Stimulated activated CD4-positive, alpha-beta T cell treated with anti-CD3 and anti-CD28 coated beads, Interleukin-15, amount 100 ng/mL, for 24 hours (primary cell): ENCODE results near the gene TYK2.
"Not testable (repeated sequence)": the region's sequence is repeated elsewhere in the genome, so short reads cannot be mapped to it uniquely, and the experiment has no call there.

Experiments
- DNase-seq: peaks from one replicate; pipeline ENCODE4 v3.0.0-alpha.2; 2020

The TYK2 gene

DNA sequence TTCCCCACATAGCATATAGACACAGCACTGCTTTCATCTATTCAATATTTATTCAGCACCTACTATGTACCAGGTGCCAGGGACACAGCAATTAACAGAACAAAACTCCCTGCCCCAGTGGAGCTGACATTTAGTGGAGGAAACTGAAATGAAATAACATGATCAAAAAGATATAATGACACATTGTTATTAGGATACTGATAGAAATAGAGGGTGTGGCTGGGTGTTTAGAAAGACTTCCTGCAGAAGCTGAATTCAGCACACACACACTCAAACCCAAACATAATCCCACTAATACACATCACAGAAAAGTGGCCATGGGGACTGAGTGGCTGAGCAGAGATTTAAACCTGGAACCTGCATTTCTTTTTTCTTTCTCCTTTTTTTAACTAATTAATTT lies 26.7 kb upstream of the TYK2 start:
- DNase-seq, result no peak

DNA sequence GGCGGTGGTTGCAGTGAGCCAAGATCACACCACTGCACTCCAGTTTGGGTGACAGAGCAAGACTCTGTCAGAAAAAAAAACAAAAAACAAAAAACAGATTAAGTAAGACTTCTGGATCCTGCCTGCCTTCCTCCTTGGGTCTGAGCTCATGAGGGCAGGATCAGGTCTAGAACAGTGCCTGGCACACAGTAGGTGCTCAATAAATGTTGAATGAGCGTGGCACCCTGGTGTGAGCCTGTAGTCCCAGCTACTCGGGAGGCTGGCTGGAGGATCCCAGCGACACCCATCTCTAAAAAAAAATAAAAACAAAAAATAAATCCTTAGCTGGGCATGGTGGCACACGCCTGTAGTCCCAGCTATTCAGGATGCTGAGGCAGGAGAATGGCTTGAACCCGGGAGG lies 25.8 kb upstream of the TYK2 start:
- DNase-seq, result no peak

DNA sequence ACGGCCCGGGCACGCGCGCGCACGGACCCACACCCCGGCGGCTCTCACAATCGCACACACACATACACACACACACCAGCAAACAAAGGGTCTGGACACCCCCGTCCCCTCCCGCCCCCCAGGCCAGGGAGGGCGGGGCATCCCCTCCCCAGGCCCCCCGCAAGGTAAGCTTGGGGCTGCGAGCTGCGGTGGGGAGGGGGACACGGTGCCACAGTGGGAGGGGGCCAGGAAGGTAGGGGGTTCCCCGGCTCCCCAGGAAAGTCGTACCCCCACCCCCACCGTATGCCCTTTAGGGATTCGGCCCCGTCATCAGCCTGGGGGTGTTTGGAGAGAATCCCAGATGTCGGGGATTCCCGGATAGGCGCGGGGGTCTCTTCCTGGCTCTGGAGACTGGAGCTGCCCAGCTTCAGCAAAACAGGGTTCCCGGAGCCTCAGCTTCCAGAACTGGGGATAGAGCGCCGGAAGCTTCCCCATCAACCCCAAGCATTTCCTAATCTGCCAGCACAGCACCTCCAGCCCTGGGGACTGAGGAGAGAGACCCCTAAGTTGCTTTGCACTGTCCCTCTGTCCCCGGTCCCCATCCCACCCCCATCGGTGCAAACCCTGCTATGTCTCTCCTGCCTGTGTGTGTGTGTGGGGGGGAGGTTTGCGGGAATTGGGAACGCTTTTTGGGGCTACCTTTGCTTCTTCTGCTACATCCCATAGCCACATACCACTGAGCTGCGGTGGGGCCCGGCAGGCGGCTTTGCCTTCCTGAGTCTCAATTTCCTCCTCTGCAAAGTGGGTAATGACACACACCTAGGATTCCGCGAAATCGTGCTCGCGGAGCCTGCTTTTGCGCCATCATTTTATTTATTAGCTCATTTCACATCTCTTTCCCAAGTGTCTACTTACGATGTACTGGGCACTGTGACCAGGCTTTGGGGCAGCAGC lies 24.8 kb upstream of the TYK2 start:
- peak; percentile 75 for DNase-seq

DNA sequence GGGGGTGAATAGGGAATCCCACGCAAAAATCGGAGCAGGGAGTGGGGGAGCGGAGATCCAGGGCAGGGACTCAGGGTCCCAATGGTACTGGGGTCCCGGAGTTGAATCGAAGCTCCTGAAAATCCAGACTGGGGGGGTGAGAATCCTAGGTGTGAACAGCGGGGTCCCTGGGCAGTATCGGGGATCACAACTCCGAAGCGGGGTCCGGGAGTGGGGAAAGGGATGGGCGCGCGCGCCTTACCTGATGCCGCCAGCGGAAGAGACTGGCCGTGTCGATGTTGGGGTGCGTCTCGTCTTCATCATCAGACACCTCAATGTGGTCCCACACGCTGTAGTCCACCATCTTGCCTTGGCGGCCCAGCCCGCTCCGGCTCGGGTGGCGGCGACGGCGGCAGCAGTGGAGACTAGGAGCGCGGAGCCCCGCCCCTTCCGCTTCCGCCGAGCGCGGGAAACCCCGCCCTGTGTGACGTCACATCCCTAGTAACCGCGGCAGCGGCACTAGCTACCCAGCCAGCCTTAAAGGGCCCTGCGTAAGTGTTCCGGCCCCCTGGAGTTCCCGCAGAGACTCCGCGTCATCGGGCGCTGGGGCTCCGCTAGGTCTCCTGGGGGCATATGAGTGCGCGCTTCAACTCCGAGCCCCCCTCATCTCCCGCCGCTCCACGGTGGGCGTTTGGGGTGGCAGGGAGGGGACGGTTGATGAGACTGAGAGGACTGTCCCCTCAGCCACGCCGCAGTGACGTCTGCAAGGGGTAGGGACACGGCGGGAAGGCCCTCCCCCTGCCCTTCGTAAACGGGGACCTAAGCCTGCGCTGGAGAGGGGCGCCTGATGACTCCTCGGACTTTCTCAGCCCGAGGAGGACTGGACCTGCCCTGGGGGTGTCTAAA lies 23.0 kb upstream of the TYK2 start, which contains the start of gene CDC37:
Gene CDC37, minus strand, starts transcription at position 406 of the 885 bp plus-strand sequence. Its CDS starts 63 bp downstream, at position 343.
- peak; percentile 98 for DNase-seq

DNA sequence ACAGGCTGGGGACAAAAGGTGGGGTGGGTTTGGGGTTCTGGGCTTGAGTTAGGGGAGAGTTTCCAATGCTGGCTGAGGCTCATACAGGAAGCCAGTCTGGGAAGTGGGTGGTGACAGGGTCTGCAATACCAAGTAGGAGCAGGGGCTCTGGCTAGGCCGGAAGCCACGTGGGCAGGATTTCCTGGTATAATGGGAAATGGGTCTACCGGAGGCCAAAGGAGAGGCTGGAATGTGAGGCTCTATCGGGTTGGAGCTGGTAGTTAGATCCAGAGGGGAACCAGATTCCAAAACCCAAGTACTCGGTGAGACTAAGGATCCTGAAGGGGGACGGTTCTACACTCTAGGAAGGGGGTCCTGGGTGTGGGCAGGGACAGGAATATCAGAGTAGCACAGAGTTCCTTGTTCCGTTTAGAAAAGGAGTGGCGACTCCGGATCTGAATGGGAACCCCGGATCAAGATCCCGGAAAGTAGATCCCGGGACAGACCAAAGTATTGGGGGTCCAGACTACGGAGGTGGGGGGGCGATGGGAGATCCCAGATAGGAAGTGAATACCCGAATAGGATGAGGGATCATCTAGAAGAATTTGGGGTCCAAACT lies 22.2 kb upstream of the TYK2 start:
- DNase-seq, result peak; percentile 54

DNA sequence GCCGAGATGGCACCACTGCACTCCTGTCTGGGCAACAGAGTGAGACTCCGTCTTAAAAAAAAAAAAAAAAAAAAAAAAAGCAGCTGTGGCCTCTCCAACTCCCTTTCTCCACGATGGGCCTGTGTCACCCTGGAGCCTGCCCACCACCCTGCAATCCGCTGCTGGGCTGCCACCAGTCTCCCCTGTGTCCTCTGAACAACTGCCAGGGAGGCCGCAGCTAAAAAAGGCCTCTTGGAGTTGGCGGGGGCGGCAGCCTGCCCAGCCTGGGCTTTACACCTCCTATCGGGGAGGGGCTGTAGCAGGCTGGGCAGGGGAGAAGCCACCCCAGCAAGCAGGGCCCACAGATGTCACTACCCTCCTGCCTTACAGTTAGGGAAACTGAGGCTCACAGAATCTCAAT lies 19.5 kb upstream of the TYK2 start:
- no peak for DNase-seq

DNA sequence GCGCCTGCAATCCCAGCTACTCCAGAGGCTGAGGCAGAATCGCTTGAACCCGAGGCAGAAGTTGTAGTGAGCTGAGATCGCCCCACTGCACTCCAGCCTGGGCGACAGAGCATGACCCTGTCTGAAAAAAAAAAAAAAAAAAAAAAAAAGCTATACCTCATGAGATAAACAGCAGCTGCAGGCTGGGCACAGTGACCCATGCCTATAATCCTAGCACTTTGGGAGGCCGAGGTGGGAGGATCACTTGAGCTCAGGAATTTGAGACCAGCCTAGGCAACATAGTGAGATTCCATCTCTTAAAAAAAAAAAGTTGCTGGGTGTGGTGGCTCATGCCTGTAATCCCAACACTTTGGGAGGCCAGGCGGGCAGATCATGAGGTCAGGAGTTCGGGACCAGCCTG lies 19.0 kb upstream of the TYK2 start:
- DNase-seq, result not testable (repeated sequence)

DNA sequence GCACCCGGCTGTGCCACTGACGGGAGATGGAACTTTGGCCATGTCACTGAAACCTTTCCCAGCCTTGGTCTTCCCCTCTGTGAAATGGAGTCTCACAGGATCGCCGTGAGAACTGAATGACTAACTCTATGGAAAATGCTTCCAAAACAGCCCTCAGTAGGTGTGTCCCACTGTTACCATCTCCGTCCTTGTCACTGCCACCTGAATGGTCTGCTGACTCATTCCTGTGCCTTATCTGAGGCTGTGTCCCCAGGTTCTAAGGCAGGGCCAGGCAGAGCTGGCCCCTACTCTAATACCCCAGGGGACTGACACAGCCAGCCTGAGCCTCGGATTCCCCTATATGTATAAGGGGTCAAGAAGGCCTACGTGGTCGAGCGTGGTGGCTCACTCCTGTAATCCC lies 18.4 kb upstream of the TYK2 start:
- DNase-seq, result no peak

DNA sequence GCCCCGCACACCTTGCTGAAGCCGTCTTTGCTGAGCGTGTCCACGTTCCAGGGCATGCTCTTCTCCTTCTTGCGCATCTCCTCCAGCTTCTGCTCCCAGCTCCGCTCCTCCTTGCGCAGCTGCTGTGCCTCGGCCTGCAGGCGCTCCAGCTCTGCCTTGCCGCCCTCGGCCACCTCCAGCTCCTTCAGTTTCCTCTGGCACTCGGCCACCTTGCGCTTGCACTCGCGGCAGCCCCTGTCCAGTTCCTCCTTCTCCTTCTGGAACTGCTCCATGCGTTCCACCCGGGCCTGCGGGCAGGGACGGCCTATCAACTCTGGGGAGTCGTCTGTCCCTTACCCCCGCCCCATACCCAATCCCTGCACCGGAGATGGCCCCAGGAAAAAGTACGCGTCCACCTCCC lies 15.5 kb upstream of the TYK2 start:
- DNase-seq, result no peak

DNA sequence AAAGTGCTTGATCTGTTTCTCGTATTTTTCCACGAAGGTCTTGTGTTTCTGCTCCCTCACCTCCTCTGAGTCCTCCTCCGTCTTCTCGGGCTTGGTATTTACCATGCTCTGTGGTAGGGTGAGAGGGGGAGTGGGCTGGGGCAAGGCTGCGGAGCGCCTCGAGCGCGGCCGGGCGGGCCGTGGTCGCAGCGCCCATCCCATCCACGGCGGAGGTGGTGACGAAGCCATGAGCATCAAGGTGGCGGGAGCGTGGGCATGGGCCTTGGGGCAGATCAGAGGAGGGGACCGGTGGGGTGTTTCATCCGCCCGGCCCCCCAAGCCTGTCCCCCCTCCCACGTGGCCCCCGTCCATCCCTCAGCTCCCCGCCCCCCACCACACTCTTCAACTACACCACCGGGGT lies 15.1 kb upstream of the TYK2 start:
- no peak for DNase-seq

DNA sequence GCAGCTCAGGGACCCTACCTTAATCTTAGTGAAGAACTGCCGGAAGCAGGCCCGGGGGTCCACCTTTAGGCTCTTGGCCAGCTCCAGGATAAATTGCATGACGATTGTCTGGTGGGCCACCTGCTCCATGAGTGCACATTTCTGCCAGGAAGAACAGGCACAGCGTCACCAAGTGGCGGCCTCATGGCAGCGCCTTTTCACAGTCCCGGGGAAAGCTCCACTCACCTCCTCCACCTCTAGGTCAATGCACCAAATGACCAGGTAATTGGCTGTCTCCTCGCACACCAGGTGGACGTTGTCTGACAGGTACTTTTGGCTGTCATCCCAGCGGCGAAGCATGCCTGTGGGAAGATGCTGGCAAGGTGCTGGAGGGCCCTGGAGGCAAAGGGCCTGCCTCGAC lies 14.6 kb upstream of the TYK2 start:
- no peak for DNase-seq

DNA sequence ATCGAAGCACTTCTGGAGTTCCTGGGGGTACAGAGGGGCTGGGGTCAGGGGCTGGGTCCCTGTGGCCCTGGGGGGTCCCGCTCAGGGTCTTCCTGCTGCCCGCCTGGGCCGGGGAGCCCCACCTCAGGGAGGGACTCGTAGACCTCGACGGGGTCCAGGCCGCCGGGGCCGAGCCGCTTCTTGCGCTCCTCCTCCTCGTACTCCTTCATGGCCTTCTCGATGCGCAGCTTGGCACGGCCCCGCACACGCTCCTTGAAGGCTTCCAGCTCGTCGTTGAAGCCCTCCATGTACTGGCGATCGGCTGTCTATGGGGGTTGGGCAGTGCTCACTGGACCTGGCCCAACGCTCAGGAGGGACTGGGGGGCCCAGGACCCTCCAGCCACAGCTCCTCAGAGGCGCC lies 12.8 kb upstream of the TYK2 start:
- DNase-seq, result no peak

DNA sequence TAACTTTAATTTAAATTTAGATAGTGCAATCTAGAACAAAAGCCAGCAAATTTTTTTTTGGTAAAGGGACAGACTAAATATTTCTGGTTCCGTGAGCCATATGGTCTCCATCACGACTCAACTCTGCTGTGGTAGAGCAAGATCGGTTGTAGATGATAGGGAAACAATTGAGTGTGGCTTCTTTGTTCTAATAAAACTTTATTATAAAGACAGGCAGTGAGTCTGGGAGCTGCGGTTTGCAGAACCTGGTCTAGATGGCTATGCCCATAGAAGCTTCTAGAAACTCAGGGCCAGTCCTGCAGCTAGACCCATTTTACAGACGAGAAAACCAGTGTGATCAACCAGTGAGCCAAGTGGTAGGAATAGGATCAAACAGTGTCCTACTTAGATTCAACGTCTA lies 11.7 kb upstream of the TYK2 start:
- DNase-seq, result no peak

DNA sequence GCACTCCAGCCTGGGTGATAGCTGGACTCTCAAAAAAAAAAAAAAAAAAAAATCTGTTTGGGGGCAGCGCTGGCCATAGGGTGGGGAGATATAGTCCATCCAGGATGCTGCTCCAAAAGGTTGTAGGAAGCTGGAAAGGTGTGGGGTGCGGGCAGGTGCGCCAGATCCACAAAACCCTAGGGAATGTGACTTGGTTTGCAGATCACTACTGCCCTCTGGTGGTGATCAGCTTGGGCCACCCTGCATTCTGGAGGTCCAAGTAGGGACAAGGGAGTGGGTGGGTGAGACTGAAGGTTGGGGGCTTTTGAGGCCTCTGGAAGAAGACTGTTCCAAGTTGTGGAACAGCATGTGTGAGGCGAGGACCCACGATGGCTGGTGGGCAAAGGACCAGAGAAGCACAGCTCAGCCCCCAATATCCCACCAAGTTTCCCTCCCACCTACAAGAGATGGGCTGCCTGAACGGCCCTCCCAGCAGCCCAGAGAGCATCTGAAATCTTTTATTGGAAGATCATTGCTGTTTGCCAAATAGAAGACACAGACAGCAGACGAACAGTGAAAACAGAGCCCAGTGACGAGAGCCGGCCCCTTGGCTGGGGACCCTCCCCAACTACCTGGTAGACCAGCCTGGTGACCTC lies 10.4 kb upstream of the TYK2 start:
- peak; percentile 78 for DNase-seq

DNA sequence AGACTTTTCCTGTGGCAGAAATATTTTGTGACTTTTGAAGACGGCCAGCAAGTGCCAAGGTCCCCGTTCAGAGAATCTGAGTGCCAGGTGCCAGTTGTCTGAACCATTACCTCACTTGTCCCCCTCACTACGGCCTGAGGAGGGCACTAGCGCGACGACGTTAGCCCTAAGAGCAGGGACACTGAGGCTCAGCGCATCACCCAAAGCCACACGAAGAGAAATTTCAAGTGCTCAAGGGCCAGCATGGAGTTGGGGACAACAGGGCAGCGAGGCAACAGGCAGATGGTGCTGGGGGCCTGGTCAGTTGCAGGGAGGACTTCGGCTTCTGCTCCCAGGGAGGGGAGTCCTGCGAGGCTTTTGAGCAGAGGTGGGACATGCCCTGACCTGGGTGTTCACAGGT lies 9.5 kb upstream of the TYK2 start:
- peak; percentile 41 for DNase-seq

DNA sequence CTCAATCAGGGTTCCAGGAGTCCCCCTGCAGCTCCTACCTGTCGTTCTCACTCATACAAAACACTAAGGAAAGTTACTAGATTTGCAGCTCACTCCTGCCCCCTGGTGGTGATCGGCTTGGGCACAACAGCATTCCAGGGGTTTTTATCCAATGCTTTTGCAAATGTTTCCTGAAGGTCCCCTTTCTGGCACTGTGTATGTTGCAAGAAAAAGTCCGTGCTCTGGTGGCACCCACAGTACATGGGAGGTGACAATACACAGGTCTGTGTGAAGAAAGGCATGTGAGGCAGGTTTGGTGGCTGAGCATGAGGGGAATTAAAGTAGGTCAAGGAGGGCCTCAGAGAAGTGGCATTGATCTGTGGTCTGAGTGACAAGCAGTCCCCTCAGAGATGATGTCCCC lies 8.6 kb upstream of the TYK2 start:
- peak; percentile 88 for DNase-seq

DNA sequence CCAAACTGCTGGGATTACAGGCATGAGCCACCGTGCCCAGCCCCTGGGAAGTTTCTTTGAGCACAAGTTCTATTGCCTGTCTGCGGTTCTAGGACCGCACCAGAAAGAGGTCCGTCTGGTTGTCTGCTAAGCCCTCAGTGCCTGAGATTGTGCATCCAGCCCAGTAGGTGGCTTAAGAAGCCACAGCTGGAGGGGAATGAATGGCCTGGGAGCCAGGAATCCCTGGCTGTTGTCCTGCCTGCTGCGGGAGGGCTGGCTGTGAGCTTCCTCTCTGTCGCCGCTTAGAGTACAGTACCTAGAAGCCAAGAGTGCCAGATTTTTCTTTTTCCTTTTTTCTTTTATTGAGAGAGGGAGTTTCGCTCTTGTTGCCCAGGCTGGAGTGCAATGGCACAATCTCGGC lies 4.2 kb upstream of the TYK2 start:
- no peak for DNase-seq

DNA sequence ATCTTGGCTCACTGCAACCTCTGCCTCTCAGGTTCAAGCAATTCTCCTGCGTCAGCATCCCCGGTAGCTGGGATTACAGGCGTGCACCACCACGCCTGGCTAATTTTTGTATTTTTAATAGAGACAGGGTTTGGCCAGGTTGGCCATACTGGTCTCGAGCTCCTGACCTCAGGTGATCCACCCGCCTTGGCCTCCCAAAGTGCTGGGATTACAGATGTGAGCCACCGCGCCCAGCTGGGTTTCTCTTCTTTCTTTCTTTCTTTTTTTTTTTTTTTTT lies 2.8 kb upstream of the TYK2 start:
- not testable (repeated sequence) for DNase-seq

DNA sequence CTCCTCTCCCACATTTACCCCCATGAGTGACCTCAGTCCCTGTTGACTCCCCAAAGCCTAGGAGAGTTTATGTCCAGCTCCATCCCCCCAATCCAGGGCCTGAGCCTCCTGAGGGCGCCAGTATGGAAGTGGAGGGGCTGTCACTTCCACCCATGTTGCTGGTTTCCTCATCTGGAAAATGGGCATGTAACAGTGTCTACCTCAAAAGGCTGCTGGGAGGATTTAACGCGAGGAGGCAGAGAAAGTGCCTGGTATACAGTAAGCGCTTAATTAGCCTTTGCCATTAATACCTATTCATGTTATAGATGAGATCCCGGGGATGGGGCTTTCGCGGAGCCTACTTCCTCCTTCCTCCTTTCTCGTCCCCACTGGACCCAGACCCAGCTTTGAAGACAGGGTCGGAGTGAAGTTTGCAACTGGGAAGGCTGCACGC lies 476 bp downstream of the TYK2 start:
- no peak for DNase-seq

DNA sequence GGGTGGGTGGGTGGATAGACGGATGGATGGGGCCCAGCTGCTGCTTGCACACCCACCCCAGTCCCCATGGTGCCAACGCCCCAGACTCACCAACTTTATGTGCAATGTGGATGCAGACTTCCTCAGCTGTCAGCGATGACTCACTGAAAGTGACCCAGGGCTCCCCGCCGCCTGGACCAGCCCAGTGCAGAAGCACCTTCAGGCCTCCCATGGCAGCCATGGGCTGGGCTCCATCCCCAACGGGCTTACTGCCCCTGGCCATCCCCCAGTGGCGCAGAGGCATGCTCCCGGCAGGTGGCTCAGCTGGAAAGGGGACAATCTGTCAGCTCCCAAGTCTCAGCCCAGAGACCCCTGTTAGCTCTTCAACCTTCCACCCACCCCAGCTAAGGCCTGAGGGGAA lies 2.2 kb downstream of the TYK2 start:
- no peak for DNase-seq

DNA sequence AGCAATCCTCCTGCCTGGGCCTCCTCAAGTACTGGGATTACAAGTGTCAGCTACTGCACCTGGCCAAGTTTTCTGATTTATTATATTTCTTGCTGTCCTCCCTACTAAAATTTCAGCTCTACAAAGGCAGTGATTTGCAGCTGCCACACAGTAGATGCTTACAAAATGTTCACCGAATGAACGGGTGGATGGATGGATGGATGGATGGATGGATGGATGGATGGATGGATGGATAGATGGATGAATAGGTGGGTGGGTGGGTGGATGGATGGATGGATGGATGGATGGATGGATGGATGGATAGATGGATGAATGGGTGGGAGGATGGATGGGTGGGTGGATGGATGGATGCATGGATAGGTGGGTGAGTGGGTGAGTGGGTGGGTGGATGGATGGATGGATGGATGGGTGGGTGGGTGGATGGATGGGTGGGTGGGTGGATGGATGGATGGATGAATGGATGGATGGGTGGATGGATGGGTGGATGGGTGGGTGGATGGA lies 3.2 kb downstream of the TYK2 start:
- not testable (repeated sequence) for DNase-seq

DNA sequence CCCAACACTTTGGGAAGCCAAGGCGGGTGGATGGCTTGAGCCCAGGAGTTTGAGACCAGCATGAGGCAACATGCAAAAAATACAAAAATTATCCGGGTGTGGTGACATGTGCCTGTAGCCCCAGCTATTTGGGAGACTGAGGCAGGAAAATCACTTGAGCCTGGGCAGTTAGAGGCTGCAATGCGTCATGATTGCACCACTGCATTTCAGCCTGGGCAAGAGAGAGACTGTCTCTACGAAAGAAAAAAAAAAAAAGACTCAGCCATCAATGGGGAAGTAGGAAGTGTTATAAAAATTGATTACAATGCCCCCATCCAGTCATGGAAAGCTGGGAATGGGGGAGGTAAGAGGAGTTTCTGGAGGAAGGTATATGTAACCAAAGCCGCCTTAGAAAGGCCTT lies 5.4 kb downstream of the TYK2 start:
- DNase-seq, result no peak

DNA sequence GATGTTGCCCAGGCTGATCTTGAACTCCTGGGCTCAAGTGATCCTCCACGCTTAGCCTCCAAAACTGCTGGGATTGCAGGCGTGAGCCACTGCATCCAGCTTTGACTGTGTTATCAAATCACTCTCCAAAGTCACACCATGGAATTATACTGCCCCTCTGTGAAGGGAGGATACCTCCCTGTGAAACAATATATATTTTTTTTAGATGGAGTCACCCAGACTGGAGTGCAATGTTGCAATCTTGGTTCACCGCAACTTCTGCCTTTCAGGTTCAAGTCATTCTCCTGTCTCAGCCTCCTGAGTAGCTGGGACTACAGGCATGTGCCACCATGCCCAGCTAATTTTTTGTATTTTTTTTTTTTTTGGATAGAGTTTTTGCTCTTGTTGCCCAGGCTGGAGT lies 7.7 kb downstream of the TYK2 start:
- no peak for DNase-seq
